ENCODE results near the gene FAM117A. TPM values are rescaled to one million over a fixed set of nuclear protein-coding genes. Genes with fewer than 3 reads are reported as not detected.

FAM117A gene
- total RNA-seq, 1 donor from 2014 or later, result 14.6 TPM

DNA sequence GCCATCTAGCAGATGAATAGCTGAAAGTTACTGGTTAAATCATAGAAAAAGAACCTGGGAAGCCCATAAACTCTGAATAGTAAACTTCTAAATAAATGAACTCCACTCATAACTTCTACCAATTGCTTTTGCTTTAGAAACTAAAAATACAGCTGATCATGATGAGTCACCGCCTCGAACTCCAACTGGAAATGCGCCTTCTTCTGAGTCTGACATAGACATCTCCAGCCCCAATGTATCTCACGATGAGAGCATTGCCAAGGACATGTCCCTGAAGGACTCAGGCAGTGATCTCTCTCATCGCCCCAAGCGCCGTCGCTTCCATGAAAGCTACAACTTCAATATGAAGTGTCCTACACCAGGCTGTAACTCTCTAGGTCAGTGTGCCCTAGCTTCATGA is 34.3 kb upstream of the FAM117A start:
- H3K36me3 ChIP-seq, result peaks cover 4% of the 10 kb centered on the region
- Mint-ChIP-seq H3K27ac (no peak overlapping the region), H3K27me3 (ENCODE audit: insufficient read depth, low read depth) (peaks cover 4% of the 10 kb centered on the region), H3K4me3 (no peak overlapping the region), H3K36me3 (peaks cover 30% of the 10 kb centered on the region), H3K4me1 (no peaks in the 10 kb centered on the region), H3K9me3 (no peaks in the 10 kb centered on the region)
- DNase-seq (ENCODE audit: low spot score), result no peak
- peaks cover 85% of the 10 kb centered on the region for H3K79me2 ChIP-seq (ENCODE audit: low read depth)
- TF ChIP-seq EZH2phosphoT487 (IDR thresholded peaks at IDR 0.05) (no peak), EZH2 (IDR thresholded peaks at IDR 0.05) (no peak)
- TF ChIP-seq, protein P1, sequence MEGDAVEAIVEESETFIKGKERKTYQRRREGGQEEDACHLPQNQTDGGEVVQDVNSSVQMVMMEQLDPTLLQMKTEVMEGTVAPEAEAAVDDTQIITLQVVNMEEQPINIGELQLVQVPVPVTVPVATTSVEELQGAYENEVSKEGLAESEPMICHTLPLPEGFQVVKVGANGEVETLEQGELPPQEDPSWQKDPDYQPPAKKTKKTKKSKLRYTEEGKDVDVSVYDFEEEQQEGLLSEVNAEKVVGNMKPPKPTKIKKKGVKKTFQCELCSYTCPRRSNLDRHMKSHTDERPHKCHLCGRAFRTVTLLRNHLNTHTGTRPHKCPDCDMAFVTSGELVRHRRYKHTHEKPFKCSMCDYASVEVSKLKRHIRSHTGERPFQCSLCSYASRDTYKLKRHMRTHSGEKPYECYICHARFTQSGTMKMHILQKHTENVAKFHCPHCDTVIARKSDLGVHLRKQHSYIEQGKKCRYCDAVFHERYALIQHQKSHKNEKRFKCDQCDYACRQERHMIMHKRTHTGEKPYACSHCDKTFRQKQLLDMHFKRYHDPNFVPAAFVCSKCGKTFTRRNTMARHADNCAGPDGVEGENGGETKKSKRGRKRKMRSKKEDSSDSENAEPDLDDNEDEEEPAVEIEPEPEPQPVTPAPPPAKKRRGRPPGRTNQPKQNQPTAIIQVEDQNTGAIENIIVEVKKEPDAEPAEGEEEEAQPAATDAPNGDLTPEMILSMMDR (IDR thresholded peaks at IDR 0.05), result no peak
- H3K4me2 ChIP-seq, result no peak overlapping the region
- H3K4me3 ChIP-seq, result no peak overlapping the region
- H4K20me1 ChIP-seq (ENCODE audit: low read depth), result peaks cover 39% of the 10 kb centered on the region
- H2AFZ ChIP-seq (replicated peaks), result no peak overlapping the region
- no peaks in the 10 kb centered on the region for H3F3A ChIP-seq (ENCODE audit: low read depth)
- H3K9me3 ChIP-seq (ENCODE audit: low read depth), result no peaks in the 10 kb centered on the region
- H3K27me3 ChIP-seq, result no peaks in the 10 kb centered on the region
- H3K9ac ChIP-seq, result no peak overlapping the region
- H3K27ac ChIP-seq, result no peak overlapping the region
- no peaks in the 10 kb centered on the region for H3K4me1 ChIP-seq

DNA sequence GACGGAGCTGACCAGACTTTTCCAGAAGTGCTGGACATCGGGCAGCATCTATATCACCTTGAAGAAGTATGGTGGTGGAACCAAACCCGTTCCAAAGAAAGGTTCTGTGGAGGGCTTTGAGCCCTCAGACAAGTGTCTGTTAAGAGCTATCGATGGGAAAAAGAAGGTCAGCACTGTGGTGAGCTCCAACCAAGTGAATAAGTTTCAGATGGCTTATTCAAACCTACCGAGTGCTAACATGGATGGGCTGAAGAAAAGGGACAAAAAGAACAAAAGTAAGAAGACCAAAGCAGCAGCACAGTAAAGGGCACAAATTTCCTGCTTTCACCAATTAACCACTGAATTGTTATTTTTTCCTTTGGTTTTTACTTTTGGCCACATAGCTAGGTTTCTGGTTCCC is 31.4 kb upstream of the FAM117A start:
- H3K36me3 Mint-ChIP-seq, result peaks cover 27% of the 10 kb centered on the region
- H2AFZ ChIP-seq (replicated peaks), result no peak overlapping the region
- no peak for DNase-seq (ENCODE audit: low spot score)
- no peaks in the 10 kb centered on the region for H3K9me3 ChIP-seq (ENCODE audit: low read depth)
- no peak overlapping the region for H3K4me3 Mint-ChIP-seq
- H3K4me1 ChIP-seq, result no peaks in the 10 kb centered on the region
- H3K27me3 ChIP-seq, result no peaks in the 10 kb centered on the region
- no peak overlapping the region for H3K27ac ChIP-seq
- H3K27me3 Mint-ChIP-seq (ENCODE audit: insufficient read depth, low read depth), result peaks cover 6% of the 10 kb centered on the region
- no peak overlapping the region for H3K27ac Mint-ChIP-seq
- H3K9ac ChIP-seq, result peak overlapping the region; percentile 32
- H3K36me3 ChIP-seq, result peaks cover 11% of the 10 kb centered on the region
- no peaks in the 10 kb centered on the region for H3F3A ChIP-seq (ENCODE audit: low read depth)
- no peak for TF ChIP-seq EZH2 (IDR thresholded peaks at IDR 0.05)
- no peak overlapping the region for H3K4me3 ChIP-seq
- no peaks in the 10 kb centered on the region for H3K4me1 Mint-ChIP-seq
- no peak overlapping the region for H3K4me2 ChIP-seq
- H4K20me1 ChIP-seq (ENCODE audit: low read depth), result peaks cover 60% of the 10 kb centered on the region
- H3K9me3 Mint-ChIP-seq, result no peaks in the 10 kb centered on the region
- H3K79me2 ChIP-seq (ENCODE audit: low read depth), result peaks cover 85% of the 10 kb centered on the region

DNA sequence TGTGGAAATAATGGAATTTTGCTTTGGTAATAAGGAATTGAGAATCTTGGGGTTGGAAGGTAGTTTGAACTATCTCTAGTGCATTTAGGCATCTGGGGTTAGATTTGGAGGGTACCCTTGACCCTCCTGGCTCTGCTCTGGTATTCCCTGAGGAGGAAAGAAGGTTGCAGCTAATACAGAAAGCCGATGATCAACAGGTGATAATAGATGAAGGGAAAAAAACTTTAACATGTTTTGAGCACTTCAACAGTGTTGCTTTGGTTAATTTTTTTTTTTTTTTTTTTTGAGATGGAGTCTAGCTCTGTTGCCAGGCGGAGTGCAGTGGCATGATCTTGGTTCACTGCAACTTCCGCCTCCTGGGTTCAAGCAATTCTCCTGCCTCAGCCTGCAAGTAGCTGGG is 29.4 kb upstream of the FAM117A start:
- Mint-ChIP-seq H3K27ac (no peak overlapping the region), H3K36me3 (peaks cover 20% of the 10 kb centered on the region)
- no peak for TF ChIP-seq EZH2 (IDR thresholded peaks at IDR 0.05)
- no peak for TF ChIP-seq EZH2phosphoT487 (IDR thresholded peaks at IDR 0.05)
- TF ChIP-seq, protein P1 (IDR thresholded peaks at IDR 0.05), result no peak

DNA sequence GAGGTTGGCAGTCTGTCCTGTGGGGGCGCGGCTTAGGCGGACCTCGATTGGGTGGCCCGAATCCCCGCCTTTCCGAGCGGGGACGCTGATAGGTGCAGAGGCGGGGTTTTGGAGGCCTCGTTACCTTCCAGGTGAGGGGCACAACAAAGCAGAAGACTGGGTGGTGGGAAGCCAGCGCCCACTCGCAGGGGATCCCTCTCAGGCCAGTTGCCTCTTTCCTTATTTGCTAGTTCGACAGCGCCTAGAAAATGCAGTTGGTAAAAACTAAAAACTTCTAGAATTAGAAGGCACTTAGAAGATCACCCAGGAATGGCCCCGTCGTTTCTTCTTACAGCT is 25.3 kb upstream of the FAM117A start:
- Histone ChIP-seq H2AFZ (replicated peaks) (no peak overlapping the region), H3K4me2 (peak overlapping the region; percentile 79), H3K79me2 (ENCODE audit: low read depth) (peaks cover 58% of the 10 kb centered on the region), H3K4me1 (peaks cover 14% of the 10 kb centered on the region), H3F3A (ENCODE audit: low read depth) (peaks cover 13% of the 10 kb centered on the region), H3K27ac (no peak overlapping the region), H3K36me3 (peaks cover 8% of the 10 kb centered on the region), H3K4me3 (peak overlapping the region; percentile 93), H3K9me3 (ENCODE audit: low read depth) (no peaks in the 10 kb centered on the region), H3K9ac (no peak overlapping the region), H3K27me3 (no peaks in the 10 kb centered on the region), H4K20me1 (ENCODE audit: low read depth) (peaks cover 51% of the 10 kb centered on the region)
- Mint-ChIP-seq H3K4me1 (peaks cover 26% of the 10 kb centered on the region), H3K9me3 (no peaks in the 10 kb centered on the region), H3K4me3 (peak overlapping the region; percentile 97), H3K27ac (no peak overlapping the region), H3K36me3 (peaks cover 14% of the 10 kb centered on the region), H3K27me3 (ENCODE audit: insufficient read depth, low read depth) (peaks cover 3% of the 10 kb centered on the region)
- TF ChIP-seq EZH2 (IDR thresholded peaks at IDR 0.05), result no peak
- TF ChIP-seq EZH2phosphoT487 (IDR thresholded peaks at IDR 0.05), result no peak
- TF ChIP-seq, protein P1 (IDR thresholded peaks at IDR 0.05), result no peak
- DNase-seq (ENCODE audit: low spot score), result no peak

More for the DNA sequence above, 29.4 kb upstream of the FAM117A start:
- Histone ChIP-seq H3K4me2 (no peak overlapping the region), H3K79me2 (ENCODE audit: low read depth) (peaks cover 86% of the 10 kb centered on the region), H3K9ac (no peak overlapping the region), H4K20me1 (ENCODE audit: low read depth) (peaks cover 72% of the 10 kb centered on the region), H2AFZ (replicated peaks) (no peak overlapping the region), H3K4me1 (peaks cover 6% of the 10 kb centered on the region), H3F3A (ENCODE audit: low read depth) (no peaks in the 10 kb centered on the region), H3K27me3 (no peaks in the 10 kb centered on the region), H3K36me3 (peaks cover 12% of the 10 kb centered on the region), H3K27ac (no peak overlapping the region), H3K9me3 (ENCODE audit: low read depth) (no peaks in the 10 kb centered on the region), H3K4me3 (no peak overlapping the region)
- Mint-ChIP-seq H3K9me3 (no peaks in the 10 kb centered on the region), H3K4me1 (peaks cover 11% of the 10 kb centered on the region), H3K4me3 (no peak overlapping the region), H3K27me3 (ENCODE audit: insufficient read depth, low read depth) (peaks cover 6% of the 10 kb centered on the region)
- no peak for DNase-seq (ENCODE audit: low spot score)
